ENCODE results near the gene CYLC1. TPM values are rescaled to one million over a fixed set of nuclear protein-coding genes. Genes with fewer than 3 reads are reported as not detected.

CYLC1 gene
- total RNA-seq, 1 experiment from 2014 or later: not detected

DNA sequence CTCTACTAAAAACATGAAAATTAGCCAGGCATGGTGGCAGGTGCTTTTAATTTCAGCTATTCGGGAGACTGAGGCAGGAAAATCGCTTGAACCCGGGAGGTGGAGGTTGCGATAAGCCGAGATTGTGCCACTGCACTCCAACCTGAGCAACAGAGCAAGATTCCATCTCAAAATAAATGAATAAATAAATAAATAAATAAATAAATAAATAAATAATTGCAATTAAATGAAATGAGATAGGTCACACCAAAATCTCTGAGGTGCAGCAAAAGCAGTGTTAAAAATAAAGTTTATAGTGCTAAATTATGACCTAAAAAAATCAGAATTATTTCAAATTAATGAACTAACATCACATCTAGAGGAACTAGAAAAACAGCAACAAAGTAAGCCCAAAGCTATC lies 13.6 kb upstream of the CYLC1 start:
- intact Hi-C loops (cut with micrococcal nuclease; ENCODE audit: unreplicated experiment): no loop called here
- Histone ChIP-seq H3K9me3 (ENCODE audit: low read depth, low read length, poor library complexity, severe bottlenecking) (no peaks in the 10 kb centered on the region), H3K27me3 (replicated peaks; ENCODE audit: insufficient read depth, low read depth, low read length, poor library complexity) (no peaks in the 10 kb centered on the region), H3K36me3 (ENCODE audit: insufficient read depth, low read length, poor library complexity, severe bottlenecking) (no peaks in the 10 kb centered on the region), H3K4me3 (ENCODE audit: low read depth, low read length, poor library complexity, severe bottlenecking) (no peak overlapping the region), H3K4me1 (ENCODE audit: insufficient read depth, low read length, poor library complexity, severe bottlenecking) (no peaks in the 10 kb centered on the region), H3K27ac (ENCODE audit: low read depth, low read length, poor library complexity, severe bottlenecking) (no peak overlapping the region)
- DNase-seq (ENCODE audit: low spot score): no peak
- no peak for TF ChIP-seq EZH2 (IDR thresholded peaks at IDR 0.05; ENCODE audit: borderline replicate concordance, low read depth, low read length, poor library complexity, severe bottlenecking)
- TF ChIP-seq, protein P1, sequence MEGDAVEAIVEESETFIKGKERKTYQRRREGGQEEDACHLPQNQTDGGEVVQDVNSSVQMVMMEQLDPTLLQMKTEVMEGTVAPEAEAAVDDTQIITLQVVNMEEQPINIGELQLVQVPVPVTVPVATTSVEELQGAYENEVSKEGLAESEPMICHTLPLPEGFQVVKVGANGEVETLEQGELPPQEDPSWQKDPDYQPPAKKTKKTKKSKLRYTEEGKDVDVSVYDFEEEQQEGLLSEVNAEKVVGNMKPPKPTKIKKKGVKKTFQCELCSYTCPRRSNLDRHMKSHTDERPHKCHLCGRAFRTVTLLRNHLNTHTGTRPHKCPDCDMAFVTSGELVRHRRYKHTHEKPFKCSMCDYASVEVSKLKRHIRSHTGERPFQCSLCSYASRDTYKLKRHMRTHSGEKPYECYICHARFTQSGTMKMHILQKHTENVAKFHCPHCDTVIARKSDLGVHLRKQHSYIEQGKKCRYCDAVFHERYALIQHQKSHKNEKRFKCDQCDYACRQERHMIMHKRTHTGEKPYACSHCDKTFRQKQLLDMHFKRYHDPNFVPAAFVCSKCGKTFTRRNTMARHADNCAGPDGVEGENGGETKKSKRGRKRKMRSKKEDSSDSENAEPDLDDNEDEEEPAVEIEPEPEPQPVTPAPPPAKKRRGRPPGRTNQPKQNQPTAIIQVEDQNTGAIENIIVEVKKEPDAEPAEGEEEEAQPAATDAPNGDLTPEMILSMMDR (conservative IDR thresholded peaks at IDR 0.05; ENCODE audit: low read depth, low read length): no peak
- CTCF ChIA-PET: no interaction called here
- BruUV-seq (replicated peaks): no TSS peak
- POLR2A ChIA-PET (ENCODE audit: low non-redundant PET): no interaction called here

DNA sequence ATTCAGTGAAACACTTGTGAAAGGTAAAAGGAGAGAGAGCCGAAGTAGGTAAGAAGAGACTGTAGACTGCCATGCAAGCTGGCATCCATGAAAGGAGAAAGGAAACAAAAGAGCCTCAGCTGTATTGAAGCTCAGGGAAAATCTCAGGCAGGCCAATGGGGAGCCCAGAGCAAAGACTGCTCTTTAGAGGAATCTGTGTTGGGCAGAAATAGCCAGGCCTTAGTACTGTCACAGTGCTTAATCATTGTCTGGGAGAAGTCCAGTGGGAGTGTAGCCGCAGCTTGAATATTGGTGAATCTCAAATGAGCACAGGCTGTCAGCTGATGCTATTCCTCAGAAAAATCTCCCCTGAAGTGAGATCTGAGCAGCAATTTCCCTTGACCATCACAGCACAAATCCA lies 27.6 kb downstream of the CYLC1 start:
- no TSS peak for BruUV-seq (replicated peaks)
- intact Hi-C loops (cut with micrococcal nuclease; ENCODE audit: unreplicated experiment): no loop called here

DNA sequence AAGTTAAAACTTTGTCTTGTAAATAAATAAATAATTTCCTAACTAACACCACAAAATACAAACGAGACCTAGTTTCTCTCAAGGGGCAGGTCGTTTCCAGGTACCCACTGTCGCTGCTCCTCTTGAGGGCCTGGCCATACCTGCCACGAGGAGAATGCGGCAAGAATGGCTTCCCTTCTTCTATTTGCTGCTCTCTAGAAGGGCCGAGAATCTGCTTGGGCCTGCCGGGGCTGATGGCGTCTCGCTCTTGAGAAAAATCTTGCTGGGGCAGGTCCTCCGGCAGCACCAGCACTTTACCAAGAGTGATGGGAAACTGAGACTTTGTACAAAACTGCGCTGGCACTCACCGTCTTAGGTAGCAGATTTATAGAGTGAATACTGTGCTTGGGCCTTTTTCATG lies 31.5 kb downstream of the CYLC1 start:
- Histone ChIP-seq H3K9me3 (ENCODE audit: low read depth, low read length, poor library complexity, severe bottlenecking) (no peaks in the 10 kb centered on the region), H3K36me3 (ENCODE audit: insufficient read depth, low read length, poor library complexity, severe bottlenecking) (no peaks in the 10 kb centered on the region), H3K27me3 (replicated peaks; ENCODE audit: insufficient read depth, low read depth, low read length, poor library complexity) (no peaks in the 10 kb centered on the region), H3K27ac (ENCODE audit: low read depth, low read length, poor library complexity, severe bottlenecking) (no peak overlapping the region), H3K4me1 (ENCODE audit: insufficient read depth, low read length, poor library complexity, severe bottlenecking) (no peaks in the 10 kb centered on the region), H3K4me3 (ENCODE audit: low read depth, low read length, poor library complexity, severe bottlenecking) (no peak overlapping the region)
- POLR2A ChIA-PET (ENCODE audit: low non-redundant PET): no interaction called here
- no peak for DNase-seq (ENCODE audit: low spot score)
- CTCF ChIA-PET: no interaction called here
- intact Hi-C loops (cut with micrococcal nuclease; ENCODE audit: unreplicated experiment): no loop called here
- no peak for TF ChIP-seq EZH2 (IDR thresholded peaks at IDR 0.05; ENCODE audit: borderline replicate concordance, low read depth, low read length, poor library complexity, severe bottlenecking)
- TF ChIP-seq, protein P1 (conservative IDR thresholded peaks at IDR 0.05; ENCODE audit: low read depth, low read length): no peak
- no TSS peak for BruUV-seq (replicated peaks)

More for the DNA sequence above, 27.6 kb downstream of the CYLC1 start:
- no peak for DNase-seq (ENCODE audit: low spot score)
- ChIA-PET CTCF (no interaction called here), POLR2A (ENCODE audit: low non-redundant PET) (no interaction called here)
- no peaks in the 10 kb centered on the region for H3K4me1 ChIP-seq (ENCODE audit: insufficient read depth, low read length, poor library complexity, severe bottlenecking)
- H3K36me3 ChIP-seq (ENCODE audit: insufficient read depth, low read length, poor library complexity, severe bottlenecking): no peaks in the 10 kb centered on the region
- H3K9me3 ChIP-seq (ENCODE audit: low read depth, low read length, poor library complexity, severe bottlenecking): no peaks in the 10 kb centered on the region
- H3K4me3 ChIP-seq (ENCODE audit: low read depth, low read length, poor library complexity, severe bottlenecking): no peak overlapping the region
- H3K27ac ChIP-seq (ENCODE audit: low read depth, low read length, poor library complexity, severe bottlenecking): no peak overlapping the region
- H3K27me3 ChIP-seq (replicated peaks; ENCODE audit: insufficient read depth, low read depth, low read length, poor library complexity): no peaks in the 10 kb centered on the region
- no peak for TF ChIP-seq EZH2 (IDR thresholded peaks at IDR 0.05; ENCODE audit: borderline replicate concordance, low read depth, low read length, poor library complexity, severe bottlenecking)
- TF ChIP-seq, protein P1 (conservative IDR thresholded peaks at IDR 0.05; ENCODE audit: low read depth, low read length): no peak

Data from A673 (cell line).